PFSK-1 (cell line): Measurements from ENCODE around the gene HYCC1.

Experiments used
- POLR2AphosphoS5 ChIP-seq: IDR thresholded peaks from 2 replicates; pipeline ENCODE4 v1.6.1; 2012; ENCODE audit warnings: low read depth, mild to moderate bottlenecking, control low read depth, low read length, moderate library complexity
- REST ChIP-seq, 2 experiments: IDR thresholded peaks; 2 replicates each; pipeline versions ENCODE4 v1.6.1 to v1.8.0; 2011 to 2012; ENCODE audit warnings: low read depth in 2 of 2, low read length in 2 of 2, control low read depth in 1 of 2, inconsistent platforms in 1 of 2, mild to moderate bottlenecking in 1 of 2, moderate library complexity in 1 of 2; ENCODE audit not compliant: insufficient read depth in 1 of 2
- SIN3A ChIP-seq: IDR thresholded peaks from 2 replicates; pipeline ENCODE4 v1.6.1; 2012; ENCODE audit warnings: mild to moderate bottlenecking, low read length, moderate library complexity, borderline replicate concordance; ENCODE audit not compliant: insufficient read depth

GRCh38 chr7:22979251-22979650 is 34.7 kb downstream of the HYCC1 start:
- TF ChIP-seq POLR2AphosphoS5: no peak
- no peak for TF ChIP-seq SIN3A
- TF ChIP-seq REST (IDR thresholded peaks at IDR 0.05; ENCODE audit: insufficient read depth in 1 of 2, low read depth in 2 of 2, low read length in 2 of 2): no peak
